ENCODE measurements around the gene DTNB. TPM values are rescaled to one million over a fixed set of nuclear protein-coding genes. Genes with fewer than 3 reads are reported as not detected.
A peak's percentile ranks its signal among the peaks of the same experiment; 100 is the strongest.
"Not testable (repeated sequence)": the region's sequence is repeated elsewhere in the genome, so short reads cannot be mapped to it uniquely, and the experiment has no call there.

The DTNB gene
- total RNA-seq, 1 donor from 2014 or later: 17.9 TPM

GRCh38 chr2:25711675-25712354 is 38.4 kb upstream of the DTNB start:
- Histone ChIP-seq H3K27ac (no peak overlapping the region), H3K4me1 (no peaks in the 10 kb centered on the region), H3K36me3 (no peaks in the 10 kb centered on the region), H3K4me3 (peak overlapping the region in 1 of 2 donors; percentile 3), H3K27me3 (no peaks in the 10 kb centered on the region), H3K9me3 (no peaks in the 10 kb centered on the region)
- DNase-seq (ENCODE audit: extremely low spot score in 2 of 2): no peak
- TF ChIP-seq CTCF (IDR thresholded peaks at IDR 0.05): no peak
- no peak for TF ChIP-seq POLR2A (IDR thresholded peaks at IDR 0.05)
- TF ChIP-seq POLR2AphosphoS5 (IDR thresholded peaks at IDR 0.05; ENCODE audit: insufficient read depth in 1 of 2, low read depth in 1 of 2): no peak
- intact Hi-C loops (cut with DNase I): no loop called here

- H3K36me3 ChIP-seq: no peaks in the 10 kb centered on the region
Measured at GRCh38 chr2:25710750-25711149, 37.4 kb upstream of the DTNB start.

GRCh38 chr2:25709349-25709748 is 36.0 kb upstream of the DTNB start:
- Histone ChIP-seq H3K4me1 (no peaks in the 10 kb centered on the region), H3K36me3 (no peaks in the 10 kb centered on the region), H3K9me3 (no peaks in the 10 kb centered on the region), H3K27ac (no peak overlapping the region), H3K27me3 (no peaks in the 10 kb centered on the region), H3K4me3 (no peak overlapping the region)
- DNase-seq (ENCODE audit: extremely low spot score in 2 of 2): no peak
- TF ChIP-seq POLR2AphosphoS5 (IDR thresholded peaks at IDR 0.05; ENCODE audit: insufficient read depth in 1 of 2, low read depth in 1 of 2) (no peak), CTCF (IDR thresholded peaks at IDR 0.05) (no peak), POLR2A (IDR thresholded peaks at IDR 0.05) (no peak)
- intact Hi-C loops (cut with DNase I): no loop called here

More at GRCh38 chr2:25710750-25711149, 37.4 kb upstream of the DTNB start:
- H3K9me3 ChIP-seq: no peaks in the 10 kb centered on the region
- H3K4me1 ChIP-seq: no peaks in the 10 kb centered on the region
- DNase-seq (ENCODE audit: extremely low spot score in 2 of 2): no peak
- intact Hi-C loops (cut with DNase I): no loop called here
- no peak overlapping the region for H3K4me3 ChIP-seq
- no peaks in the 10 kb centered on the region for H3K27me3 ChIP-seq
- no peak for TF ChIP-seq POLR2A (IDR thresholded peaks at IDR 0.05)
- TF ChIP-seq POLR2AphosphoS5 (IDR thresholded peaks at IDR 0.05; ENCODE audit: insufficient read depth in 1 of 2, low read depth in 1 of 2): no peak
- H3K27ac ChIP-seq: no peak overlapping the region

- Histone ChIP-seq H3K27ac (no peak overlapping the region), H3K36me3 (no peaks in the 10 kb centered on the region), H3K9me3 (no peaks in the 10 kb centered on the region), H3K4me3 (no peak overlapping the region), H3K4me1 (no peaks in the 10 kb centered on the region), H3K27me3 (no peaks in the 10 kb centered on the region)
- no peak for DNase-seq (ENCODE audit: extremely low spot score in 2 of 2)
- TF ChIP-seq POLR2A (IDR thresholded peaks at IDR 0.05) (no peak), POLR2AphosphoS5 (IDR thresholded peaks at IDR 0.05; ENCODE audit: insufficient read depth in 1 of 2, low read depth in 1 of 2) (no peak), CTCF (IDR thresholded peaks at IDR 0.05) (no peak)
- intact Hi-C loops (cut with DNase I): no loop called here
Measured at GRCh38 chr2:25707927-25708590, 34.7 kb upstream of the DTNB start.

- intact Hi-C loops (cut with DNase I): not testable (repeated sequence)
Measured at GRCh38 chr2:25705575-25705974, 32.2 kb upstream of the DTNB start.

GRCh38 chr2:25701801-25702200 is 28.4 kb upstream of the DTNB start:
- Histone ChIP-seq H3K4me1 (no peaks in the 10 kb centered on the region), H3K27me3 (no peaks in the 10 kb centered on the region), H3K36me3 (no peaks in the 10 kb centered on the region), H3K27ac (no peak overlapping the region), H3K4me3 (no peak overlapping the region), H3K9me3 (no peaks in the 10 kb centered on the region)
- DNase-seq (ENCODE audit: extremely low spot score in 2 of 2): no peak
- TF ChIP-seq POLR2A (IDR thresholded peaks at IDR 0.05) (no peak), POLR2AphosphoS5 (IDR thresholded peaks at IDR 0.05; ENCODE audit: insufficient read depth in 1 of 2, low read depth in 1 of 2) (no peak)
- intact Hi-C loops (cut with DNase I): no loop called here

More at GRCh38 chr2:25705575-25705974, 32.2 kb upstream of the DTNB start:
- not testable (repeated sequence) for H3K4me3 ChIP-seq; DNase-seq (ENCODE audit: extremely low spot score in 2 of 2); H3K36me3 ChIP-seq; H3K4me1 ChIP-seq; H3K27me3 ChIP-seq; H3K27ac ChIP-seq; H3K9me3 ChIP-seq

Data from vagina (tissue), 2 donors.